Measurements from ENCODE around the gene TIMM22.

DNA sequence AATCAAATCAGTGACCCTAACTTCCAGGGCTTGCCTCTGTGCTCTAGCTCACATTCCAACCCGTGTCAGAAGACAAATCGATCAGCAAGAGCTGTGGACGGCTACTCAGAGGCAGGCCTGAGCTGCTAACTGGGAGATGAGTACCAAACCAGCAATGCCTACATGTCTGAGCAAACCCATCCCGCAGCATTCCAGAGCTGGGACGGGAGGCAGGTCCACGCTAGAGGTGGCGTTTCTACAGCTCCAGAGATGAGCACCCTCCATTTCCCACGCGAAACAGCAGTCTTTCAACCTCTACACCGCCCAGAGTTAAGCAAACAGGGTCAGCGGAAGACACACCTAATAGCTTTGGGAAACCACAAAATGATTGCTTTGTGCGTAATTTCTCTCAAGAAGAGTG is 23.9 kb upstream of the TIMM22 start:
- TF ChIP-seq, protein P1, sequence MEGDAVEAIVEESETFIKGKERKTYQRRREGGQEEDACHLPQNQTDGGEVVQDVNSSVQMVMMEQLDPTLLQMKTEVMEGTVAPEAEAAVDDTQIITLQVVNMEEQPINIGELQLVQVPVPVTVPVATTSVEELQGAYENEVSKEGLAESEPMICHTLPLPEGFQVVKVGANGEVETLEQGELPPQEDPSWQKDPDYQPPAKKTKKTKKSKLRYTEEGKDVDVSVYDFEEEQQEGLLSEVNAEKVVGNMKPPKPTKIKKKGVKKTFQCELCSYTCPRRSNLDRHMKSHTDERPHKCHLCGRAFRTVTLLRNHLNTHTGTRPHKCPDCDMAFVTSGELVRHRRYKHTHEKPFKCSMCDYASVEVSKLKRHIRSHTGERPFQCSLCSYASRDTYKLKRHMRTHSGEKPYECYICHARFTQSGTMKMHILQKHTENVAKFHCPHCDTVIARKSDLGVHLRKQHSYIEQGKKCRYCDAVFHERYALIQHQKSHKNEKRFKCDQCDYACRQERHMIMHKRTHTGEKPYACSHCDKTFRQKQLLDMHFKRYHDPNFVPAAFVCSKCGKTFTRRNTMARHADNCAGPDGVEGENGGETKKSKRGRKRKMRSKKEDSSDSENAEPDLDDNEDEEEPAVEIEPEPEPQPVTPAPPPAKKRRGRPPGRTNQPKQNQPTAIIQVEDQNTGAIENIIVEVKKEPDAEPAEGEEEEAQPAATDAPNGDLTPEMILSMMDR (IDR thresholded peaks at IDR 0.05 in 2 of 3, conservative IDR thresholded peaks at IDR 0.05 in 1 of 3; ENCODE audit: borderline replicate concordance in 1 of 3, insufficient read depth in 1 of 3, low read depth in 2 of 3, low read length in 2 of 3), result no peak
- TF ChIP-seq POLR2AphosphoS5 (IDR thresholded peaks at IDR 0.05; ENCODE audit: low read depth, low read length), result no peak
- TF ChIP-seq POLR2A (IDR thresholded peaks at IDR 0.05; ENCODE audit: borderline replicate concordance, extremely low read depth, insufficient read depth, insufficient read length), result no peak
- no peak for TF ChIP-seq EZH2 (IDR thresholded peaks at IDR 0.05)

Measured in HCT116 (cell line).